Activated CD8-positive, alpha-beta memory T cell treated with anti-CD3 and anti-CD28 coated beads, Interleukin-2, amount 50 U/mL, for 1 hour (primary cell): ENCODE data around the gene PRKAG2.

ENCODE experiments used
- DNase-seq: peaks from one replicate; pipeline ENCODE4 v3.0.0-alpha.2; 2020; ENCODE audit errors: extremely low read depth

The PRKAG2 gene

GRCh38 chr7:151624246-151624928 lies 252.5 kb downstream of the PRKAG2 start:
- no peak for DNase-seq

- DNase-seq = no peak
Measured at GRCh38 chr7:151623766-151624165, 253.1 kb downstream of the PRKAG2 start.

- no peak for DNase-seq
Measured at GRCh38 chr7:151621961-151622360, 255.0 kb downstream of the PRKAG2 start.

GRCh38 chr7:151616443-151617213 lies 260.3 kb downstream of the PRKAG2 start:
- no peak for DNase-seq

- no peak for DNase-seq
Measured at GRCh38 chr7:151615784-151616183, 261.1 kb downstream of the PRKAG2 start.

GRCh38 chr7:151615058-151615457 lies 261.9 kb downstream of the PRKAG2 start:
- DNase-seq = no peak

GRCh38 chr7:151614019-151614418 lies 262.9 kb downstream of the PRKAG2 start:
- DNase-seq = no peak

GRCh38 chr7:151611878-151612277 lies 265.0 kb downstream of the PRKAG2 start:
- DNase-seq = no peak

- DNase-seq = no peak
Measured at GRCh38 chr7:151611041-151611440, 265.9 kb downstream of the PRKAG2 start.

GRCh38 chr7:151608031-151608551 lies 268.8 kb downstream of the PRKAG2 start:
- no peak for DNase-seq

GRCh38 chr7:151607464-151607867 lies 269.4 kb downstream of the PRKAG2 start:
- DNase-seq = no peak

- no peak for DNase-seq
Measured at GRCh38 chr7:151603951-151604350, 273.0 kb downstream of the PRKAG2 start.

- no peak for DNase-seq
Measured at GRCh38 chr7:151601521-151602305, 275.2 kb downstream of the PRKAG2 start.

GRCh38 chr7:151600331-151600730 lies 276.6 kb downstream of the PRKAG2 start:
- DNase-seq = no peak

- no peak for DNase-seq
Measured at GRCh38 chr7:151599401-151600227, 277.3 kb downstream of the PRKAG2 start.

GRCh38 chr7:151597541-151598444 lies 279.1 kb downstream of the PRKAG2 start:
- DNase-seq = no peak

GRCh38 chr7:151595702-151596350 lies 281.1 kb downstream of the PRKAG2 start:
- no peak for DNase-seq

GRCh38 chr7:151592868-151593486 lies 283.9 kb downstream of the PRKAG2 start:
- no peak for DNase-seq

- no peak for DNase-seq
Measured at GRCh38 chr7:151592330-151592729, 284.6 kb downstream of the PRKAG2 start.
